Stimulated activated naive CD8-positive, alpha-beta T cell treated with anti-CD3 and anti-CD28 coated beads, Interleukin-15, Interleukin-2, amounts not matched to agents 100 ng/mL and 50 ng/mL, for 24 hours (primary cell): ENCODE data around the gene MBD5.

Experiments
- H3K27ac Mint-ChIP-seq: one replicate; pipeline ENCODE4 v1.8.0; 2021; ENCODE audit warnings: mild to moderate bottlenecking, mixed read lengths
- H3K27me3 Mint-ChIP-seq: one replicate; pipeline ENCODE4 v1.8.0; 2021; ENCODE audit warnings: mixed read lengths
- H3K36me3 Mint-ChIP-seq: one replicate; pipeline ENCODE4 v1.8.0; 2021; ENCODE audit warnings: low read depth, mixed read lengths
- H3K4me1 Mint-ChIP-seq: one replicate; pipeline ENCODE4 v1.8.0; 2021; ENCODE audit warnings: low read depth, mixed read lengths
- H3K4me3 Mint-ChIP-seq: one replicate; pipeline ENCODE4 v1.8.0; 2021; ENCODE audit warnings: mild to moderate bottlenecking, mixed read lengths
- H3K9me3 Mint-ChIP-seq: one replicate; pipeline ENCODE4 v1.8.0; 2021; ENCODE audit warnings: mixed read lengths

The MBD5 gene

GRCh38 chr2:148252646-148253045 lies 231.8 kb downstream of the MBD5 start:
- H3K36me3 Mint-ChIP-seq, result peaks cover 52% of the 10 kb centered on the region
- peaks cover 27% of the 10 kb centered on the region for H3K9me3 Mint-ChIP-seq
- H3K4me3 Mint-ChIP-seq, result no peak overlapping the region
- H3K27me3 Mint-ChIP-seq, result no peaks in the 10 kb centered on the region
- H3K4me1 Mint-ChIP-seq, result no peaks in the 10 kb centered on the region
- no peak overlapping the region for H3K27ac Mint-ChIP-seq

GRCh38 chr2:148253685-148254084 lies 232.8 kb downstream of the MBD5 start:
- no peaks in the 10 kb centered on the region for H3K4me1 Mint-ChIP-seq
- H3K9me3 Mint-ChIP-seq, result peaks cover 27% of the 10 kb centered on the region
- H3K4me3 Mint-ChIP-seq, result no peak overlapping the region
- H3K27me3 Mint-ChIP-seq, result no peaks in the 10 kb centered on the region
- no peak overlapping the region for H3K27ac Mint-ChIP-seq
- peaks cover 55% of the 10 kb centered on the region for H3K36me3 Mint-ChIP-seq

GRCh38 chr2:148255929-148256328 lies 235.0 kb downstream of the MBD5 start:
- Mint-ChIP-seq H3K36me3 (peaks cover 50% of the 10 kb centered on the region), H3K4me3 (no peak overlapping the region), H3K27me3 (no peaks in the 10 kb centered on the region), H3K9me3 (peaks cover 22% of the 10 kb centered on the region), H3K27ac (no peak overlapping the region), H3K4me1 (no peaks in the 10 kb centered on the region)

- Mint-ChIP-seq H3K4me3 (no peak overlapping the region), H3K27ac (no peak overlapping the region), H3K4me1 (no peaks in the 10 kb centered on the region), H3K27me3 (no peaks in the 10 kb centered on the region), H3K9me3 (peaks cover 17% of the 10 kb centered on the region), H3K36me3 (peaks cover 42% of the 10 kb centered on the region)
Measured at GRCh38 chr2:148257276-148257675, 236.4 kb downstream of the MBD5 start.

- no peak overlapping the region for H3K4me3 Mint-ChIP-seq
- peaks cover 34% of the 10 kb centered on the region for H3K36me3 Mint-ChIP-seq
- H3K9me3 Mint-ChIP-seq, result peaks cover 13% of the 10 kb centered on the region
Measured at GRCh38 chr2:148258124-148258523, 237.2 kb downstream of the MBD5 start.

GRCh38 chr2:148259674-148260073 lies 238.8 kb downstream of the MBD5 start:
- H3K9me3 Mint-ChIP-seq, result peaks cover 6% of the 10 kb centered on the region
- no peak overlapping the region for H3K27ac Mint-ChIP-seq
- H3K4me1 Mint-ChIP-seq, result no peaks in the 10 kb centered on the region
- H3K36me3 Mint-ChIP-seq, result peaks cover 23% of the 10 kb centered on the region
- H3K27me3 Mint-ChIP-seq, result no peaks in the 10 kb centered on the region
- H3K4me3 Mint-ChIP-seq, result no peak overlapping the region

More at GRCh38 chr2:148258124-148258523, 237.2 kb downstream of the MBD5 start:
- no peaks in the 10 kb centered on the region for H3K4me1 Mint-ChIP-seq
- H3K27me3 Mint-ChIP-seq, result no peaks in the 10 kb centered on the region
- no peak overlapping the region for H3K27ac Mint-ChIP-seq

- H3K9me3 Mint-ChIP-seq, result peaks cover 6% of the 10 kb centered on the region
- no peaks in the 10 kb centered on the region for H3K4me1 Mint-ChIP-seq
- no peak overlapping the region for H3K27ac Mint-ChIP-seq
- peaks cover 11% of the 10 kb centered on the region for H3K36me3 Mint-ChIP-seq
- H3K4me3 Mint-ChIP-seq, result no peak overlapping the region
- H3K27me3 Mint-ChIP-seq, result no peaks in the 10 kb centered on the region
Measured at GRCh38 chr2:148263890-148264289, 243.0 kb downstream of the MBD5 start.

- no peaks in the 10 kb centered on the region for H3K27me3 Mint-ChIP-seq
- H3K36me3 Mint-ChIP-seq, result peaks cover 19% of the 10 kb centered on the region
- no peak overlapping the region for H3K27ac Mint-ChIP-seq
- no peaks in the 10 kb centered on the region for H3K9me3 Mint-ChIP-seq
- H3K4me3 Mint-ChIP-seq, result no peak overlapping the region
- no peaks in the 10 kb centered on the region for H3K4me1 Mint-ChIP-seq
Measured at GRCh38 chr2:148273158-148273691, 252.3 kb downstream of the MBD5 start.

- no peaks in the 10 kb centered on the region for H3K4me1 Mint-ChIP-seq
- peaks cover 6% of the 10 kb centered on the region for H3K36me3 Mint-ChIP-seq
- H3K27ac Mint-ChIP-seq, result no peak overlapping the region
- no peaks in the 10 kb centered on the region for H3K27me3 Mint-ChIP-seq
- no peak overlapping the region for H3K4me3 Mint-ChIP-seq
- no peaks in the 10 kb centered on the region for H3K9me3 Mint-ChIP-seq
Measured at GRCh38 chr2:148279216-148279615, 258.3 kb downstream of the MBD5 start.

- Mint-ChIP-seq H3K4me1 (no peaks in the 10 kb centered on the region), H3K4me3 (no peak overlapping the region), H3K27ac (no peak overlapping the region), H3K9me3 (peaks cover 3% of the 10 kb centered on the region), H3K27me3 (no peaks in the 10 kb centered on the region), H3K36me3 (peaks cover 7% of the 10 kb centered on the region)
Measured at GRCh38 chr2:148282201-148282600, 261.3 kb downstream of the MBD5 start.

GRCh38 chr2:148292431-148292830 lies 271.5 kb downstream of the MBD5 start:
- H3K9me3 Mint-ChIP-seq, result peaks cover 2% of the 10 kb centered on the region
- no peaks in the 10 kb centered on the region for H3K4me1 Mint-ChIP-seq
- H3K27me3 Mint-ChIP-seq, result no peaks in the 10 kb centered on the region
- H3K36me3 Mint-ChIP-seq, result peaks cover 26% of the 10 kb centered on the region
- no peak overlapping the region for H3K4me3 Mint-ChIP-seq
- H3K27ac Mint-ChIP-seq, result no peak overlapping the region

GRCh38 chr2:148298196-148298595 lies 277.3 kb downstream of the MBD5 start:
- H3K36me3 Mint-ChIP-seq, result peaks cover 25% of the 10 kb centered on the region
- no peaks in the 10 kb centered on the region for H3K4me1 Mint-ChIP-seq
- H3K27me3 Mint-ChIP-seq, result no peaks in the 10 kb centered on the region
- H3K4me3 Mint-ChIP-seq, result no peak overlapping the region
- H3K9me3 Mint-ChIP-seq, result peaks cover 5% of the 10 kb centered on the region
- H3K27ac Mint-ChIP-seq, result no peak overlapping the region

- H3K4me1 Mint-ChIP-seq, result no peaks in the 10 kb centered on the region
- no peak overlapping the region for H3K4me3 Mint-ChIP-seq
- peaks cover 18% of the 10 kb centered on the region for H3K36me3 Mint-ChIP-seq
- no peaks in the 10 kb centered on the region for H3K27me3 Mint-ChIP-seq
- no peak overlapping the region for H3K27ac Mint-ChIP-seq
- H3K9me3 Mint-ChIP-seq, result peaks cover 5% of the 10 kb centered on the region
Measured at GRCh38 chr2:148299616-148300015, 278.7 kb downstream of the MBD5 start.

- Mint-ChIP-seq H3K4me1 (no peaks in the 10 kb centered on the region), H3K36me3 (peaks cover 14% of the 10 kb centered on the region), H3K4me3 (no peak overlapping the region), H3K27me3 (no peaks in the 10 kb centered on the region), H3K9me3 (peaks cover 5% of the 10 kb centered on the region), H3K27ac (no peak overlapping the region)
Measured at GRCh38 chr2:148300544-148300943, 279.7 kb downstream of the MBD5 start.

GRCh38 chr2:148301362-148301761 lies 280.5 kb downstream of the MBD5 start:
- H3K4me1 Mint-ChIP-seq, result no peaks in the 10 kb centered on the region
- no peaks in the 10 kb centered on the region for H3K27me3 Mint-ChIP-seq
- peaks cover 8% of the 10 kb centered on the region for H3K36me3 Mint-ChIP-seq
- no peak overlapping the region for H3K4me3 Mint-ChIP-seq
- H3K9me3 Mint-ChIP-seq, result peaks cover 5% of the 10 kb centered on the region
- no peak overlapping the region for H3K27ac Mint-ChIP-seq

- H3K27me3 Mint-ChIP-seq, result no peaks in the 10 kb centered on the region
- H3K27ac Mint-ChIP-seq, result no peak overlapping the region
- H3K4me1 Mint-ChIP-seq, result no peaks in the 10 kb centered on the region
- H3K4me3 Mint-ChIP-seq, result no peak overlapping the region
- peaks cover 5% of the 10 kb centered on the region for H3K9me3 Mint-ChIP-seq
- H3K36me3 Mint-ChIP-seq, result peaks cover 7% of the 10 kb centered on the region
Measured at GRCh38 chr2:148302526-148302925, 281.6 kb downstream of the MBD5 start.
